SK-MEL-5 (cell line): ENCODE results near the gene LIN7A. TPM values are rescaled to one million over a fixed set of nuclear protein-coding genes. Genes with fewer than 3 reads are reported as not detected.

Source experiments
- DNase-seq: peaks from one replicate; pipeline ENCODE4 v3.0.0-alpha.2; 2016; ENCODE audit warnings: low read depth, low spot score
- in situ Hi-C: cut with HindIII; loops from 2 replicates; pipeline ENCODE4 v1.10.0; 2016; ENCODE audit warnings: low sequenced_read_pairs, high pct_unique_total_duplicates, low pct_unique_long_range_greater_than_20kb
- polyA plus RNA-seq, 2 experiments: library from polyadenylated mRNA; depleted of rRNA; stranded (reverse); fragments of >200 nt; gene quantifications; 2 replicates each; pipeline ENCODE4 v1.2.3, GENCODE V29; 2015
- total RNA-seq: library from RNA; depleted of rRNA; stranded (reverse); fragments of >200 nt; shearing (Covaris generic); gene quantifications from 2 replicates; pipeline ENCODE4 v1.2.3, GENCODE V29; 2014; rRNA removed

The LIN7A gene
- 0.26 TPM in 1 of 2 replicates, not detected in the other for total RNA-seq
- polyA plus RNA-seq (2015; cell fraction: cytosol; rRNA removed) = 0.11 TPM in 1 of 2 replicates, not detected in the other
- polyA plus RNA-seq (2015; cell fraction: nucleus; rRNA removed) = not detected in 2 replicates

GRCh38 chr12:80937391-80938238 is at the start of gene LIN7A:
Gene LIN7A, minus strand, starts transcription at chr12:80937934. Its CDS starts 212 bp downstream, at chr12:80937722.
- in situ Hi-C loops = no loop called here
- DNase-seq = no peak

- DNase-seq = no peak
- in situ Hi-C loops = no loop called here
Measured at GRCh38 chr12:80986224-80986623, 48.5 kb upstream of the LIN7A start.

GRCh38 chr12:80979816-80980215 is 42.1 kb upstream of the LIN7A start:
- in situ Hi-C loops = no loop called here
- DNase-seq = no peak

GRCh38 chr12:80979251-80979650 is 41.5 kb upstream of the LIN7A start:
- DNase-seq = no peak
- in situ Hi-C loops = no loop called here

- no peak for DNase-seq
- in situ Hi-C loops = no loop called here
Measured at GRCh38 chr12:80977346-80977745, 39.6 kb upstream of the LIN7A start.

- in situ Hi-C loops = no loop called here
- no peak for DNase-seq
Measured at GRCh38 chr12:80968326-80968725, 30.6 kb upstream of the LIN7A start.

GRCh38 chr12:80967565-80967964 is 29.8 kb upstream of the LIN7A start:
- in situ Hi-C loops = no loop called here
- DNase-seq = no peak

- in situ Hi-C loops = no loop called here
- DNase-seq = no peak
Measured at GRCh38 chr12:80966001-80966400, 28.3 kb upstream of the LIN7A start.

GRCh38 chr12:80958162-80958561 is 20.4 kb upstream of the LIN7A start:
- no peak for DNase-seq
- in situ Hi-C loops = no loop called here

GRCh38 chr12:80954857-80955520 is 17.3 kb upstream of the LIN7A start:
- in situ Hi-C loops = no loop called here
- no peak for DNase-seq

- in situ Hi-C loops = no loop called here
- no peak for DNase-seq
Measured at GRCh38 chr12:80952443-80952842, 14.7 kb upstream of the LIN7A start.

GRCh38 chr12:80946591-80946990 is 8.9 kb upstream of the LIN7A start:
- in situ Hi-C loops = no loop called here
- peak; percentile 16 for DNase-seq

GRCh38 chr12:80943338-80943737 is 5.6 kb upstream of the LIN7A start:
- in situ Hi-C loops = no loop called here

GRCh38 chr12:80941916-80942315 is 4.2 kb upstream of the LIN7A start:
- in situ Hi-C loops = no loop called here

More at GRCh38 chr12:80943338-80943737, 5.6 kb upstream of the LIN7A start:
- no peak for DNase-seq

GRCh38 chr12:80939231-80939950 is 1.7 kb upstream of the LIN7A start:
- DNase-seq = no peak
- in situ Hi-C loops = no loop called here

More at GRCh38 chr12:80941916-80942315, 4.2 kb upstream of the LIN7A start:
- DNase-seq = no peak

- in situ Hi-C loops = no loop called here
- DNase-seq = no peak
Measured at GRCh38 chr12:80938397-80938796, 663 bp upstream of the LIN7A start.

GRCh38 chr12:80936642-80937390 is 918 bp downstream of the LIN7A start:
- in situ Hi-C loops = no loop called here
- no peak for DNase-seq

- no peak for DNase-seq
- in situ Hi-C loops = no loop called here
Measured at GRCh38 chr12:80936353-80936641, 1.4 kb downstream of the LIN7A start.
